Ishikawa (cell line): Measurements from ENCODE around the gene TPCN2.

ENCODE experiments used
- CEBPB ChIP-seq: IDR thresholded peaks from 2 replicates; pipeline ENCODE4 v1.6.1; 2012
- EGR1 ChIP-seq: IDR thresholded peaks from 2 replicates; pipeline ENCODE4 v1.6.1; 2012
- EP300 ChIP-seq: IDR thresholded peaks from 2 replicates; pipeline ENCODE4 v1.6.1; 2012; ENCODE audit warnings: borderline replicate concordance
- FOXM1 ChIP-seq: IDR thresholded peaks from 2 replicates; pipeline ENCODE4 v1.6.1; 2012; ENCODE audit warnings: low read depth, borderline replicate concordance
- NFIC ChIP-seq: IDR thresholded peaks from 2 replicates; pipeline ENCODE4 v1.6.1; 2012
- RAD21 ChIP-seq: IDR thresholded peaks from 2 replicates; pipeline ENCODE4 v1.6.1; 2012; ENCODE audit warnings: low read depth
- TAF1 ChIP-seq: IDR thresholded peaks from 2 replicates; pipeline ENCODE4 v1.6.1; 2012; ENCODE audit warnings: low read depth, mild to moderate bottlenecking
- TEAD4 ChIP-seq: IDR thresholded peaks from 2 replicates; pipeline ENCODE4 v1.6.1; 2012
- YY1 ChIP-seq: IDR thresholded peaks from 2 replicates; pipeline ENCODE4 v1.6.1; 2012; ENCODE audit warnings: low read depth
- TF ChIP-seq, protein P1 (sequence below): IDR thresholded peaks from 2 replicates; pipeline ENCODE4 v1.6.1; 2012; ENCODE audit warnings: low read depth, mild to moderate bottlenecking
- TF ChIP-seq, protein P2 (sequence below): IDR thresholded peaks from 2 replicates; pipeline ENCODE4 v1.6.1; 2012
- TF ChIP-seq, protein P3 (sequence below): IDR thresholded peaks from 2 replicates; pipeline ENCODE4 v1.6.1; 2012

DNA sequence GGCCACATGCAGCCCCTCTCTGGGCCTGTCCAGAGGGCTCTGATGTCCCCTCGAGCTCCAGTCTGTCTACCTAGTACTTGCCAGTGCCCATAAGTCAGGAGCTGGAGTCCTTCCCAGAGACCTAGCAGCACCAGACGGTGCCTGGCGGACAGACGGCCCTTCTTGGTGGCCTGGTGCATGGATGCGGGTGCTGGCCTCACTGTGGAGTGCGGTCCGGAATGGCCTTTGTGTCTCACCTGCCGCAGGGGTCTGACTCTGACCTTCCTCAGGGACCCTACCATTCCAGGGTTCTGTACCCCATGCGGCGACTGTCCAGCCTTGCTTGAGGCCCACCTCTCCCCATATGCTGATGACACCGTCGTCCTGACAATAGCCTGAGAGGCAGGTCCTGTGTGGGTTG, 77.6 kb downstream of the TPCN2 start:
- no peak for TF ChIP-seq CEBPB
- no peak for TF ChIP-seq YY1
- TF ChIP-seq, protein P1, sequence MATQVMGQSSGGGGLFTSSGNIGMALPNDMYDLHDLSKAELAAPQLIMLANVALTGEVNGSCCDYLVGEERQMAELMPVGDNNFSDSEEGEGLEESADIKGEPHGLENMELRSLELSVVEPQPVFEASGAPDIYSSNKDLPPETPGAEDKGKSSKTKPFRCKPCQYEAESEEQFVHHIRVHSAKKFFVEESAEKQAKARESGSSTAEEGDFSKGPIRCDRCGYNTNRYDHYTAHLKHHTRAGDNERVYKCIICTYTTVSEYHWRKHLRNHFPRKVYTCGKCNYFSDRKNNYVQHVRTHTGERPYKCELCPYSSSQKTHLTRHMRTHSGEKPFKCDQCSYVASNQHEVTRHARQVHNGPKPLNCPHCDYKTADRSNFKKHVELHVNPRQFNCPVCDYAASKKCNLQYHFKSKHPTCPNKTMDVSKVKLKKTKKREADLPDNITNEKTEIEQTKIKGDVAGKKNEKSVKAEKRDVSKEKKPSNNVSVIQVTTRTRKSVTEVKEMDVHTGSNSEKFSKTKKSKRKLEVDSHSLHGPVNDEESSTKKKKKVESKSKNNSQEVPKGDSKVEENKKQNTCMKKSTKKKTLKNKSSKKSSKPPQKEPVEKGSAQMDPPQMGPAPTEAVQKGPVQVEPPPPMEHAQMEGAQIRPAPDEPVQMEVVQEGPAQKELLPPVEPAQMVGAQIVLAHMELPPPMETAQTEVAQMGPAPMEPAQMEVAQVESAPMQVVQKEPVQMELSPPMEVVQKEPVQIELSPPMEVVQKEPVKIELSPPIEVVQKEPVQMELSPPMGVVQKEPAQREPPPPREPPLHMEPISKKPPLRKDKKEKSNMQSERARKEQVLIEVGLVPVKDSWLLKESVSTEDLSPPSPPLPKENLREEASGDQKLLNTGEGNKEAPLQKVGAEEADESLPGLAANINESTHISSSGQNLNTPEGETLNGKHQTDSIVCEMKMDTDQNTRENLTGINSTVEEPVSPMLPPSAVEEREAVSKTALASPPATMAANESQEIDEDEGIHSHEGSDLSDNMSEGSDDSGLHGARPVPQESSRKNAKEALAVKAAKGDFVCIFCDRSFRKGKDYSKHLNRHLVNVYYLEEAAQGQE: no peak
- no peak for TF ChIP-seq NFIC
- TF ChIP-seq TAF1: no peak
- TF ChIP-seq EGR1: no peak
- TF ChIP-seq RAD21: no peak
- no peak for TF ChIP-seq EP300
- no peak for TF ChIP-seq FOXM1
- TF ChIP-seq, protein P2, sequence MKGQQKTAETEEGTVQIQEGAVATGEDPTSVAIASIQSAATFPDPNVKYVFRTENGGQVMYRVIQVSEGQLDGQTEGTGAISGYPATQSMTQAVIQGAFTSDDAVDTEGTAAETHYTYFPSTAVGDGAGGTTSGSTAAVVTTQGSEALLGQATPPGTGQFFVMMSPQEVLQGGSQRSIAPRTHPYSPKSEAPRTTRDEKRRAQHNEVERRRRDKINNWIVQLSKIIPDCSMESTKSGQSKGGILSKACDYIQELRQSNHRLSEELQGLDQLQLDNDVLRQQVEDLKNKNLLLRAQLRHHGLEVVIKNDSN: no peak
- TF ChIP-seq, protein P3, sequence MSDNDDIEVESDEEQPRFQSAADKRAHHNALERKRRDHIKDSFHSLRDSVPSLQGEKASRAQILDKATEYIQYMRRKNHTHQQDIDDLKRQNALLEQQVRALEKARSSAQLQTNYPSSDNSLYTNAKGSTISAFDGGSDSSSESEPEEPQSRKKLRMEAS: no peak
- TF ChIP-seq TEAD4: no peak
